ENCODE results near the gene VWA5B1. TPM values are rescaled to one million over a fixed set of nuclear protein-coding genes. Genes with fewer than 3 reads are reported as not detected.

VWA5B1 gene
- total RNA-seq (under 1 TPM; 0.18 to 0.51 (median 0.25) TPM), polyA plus RNA-seq (0.18 TPM)
- long read RNA-seq, donor 1, partial matches to known transcripts: 0 of 1 reads
- long read RNA-seq, donor 1, other reads (novel, unspliced or antisense): 1 of 1 reads
- long read RNA-seq, donor 2: 0 reads
- long read RNA-seq, donor 3: 0 reads
- long read RNA-seq, donor 4, partial matches to known transcripts: 0 of 1 reads
- long read RNA-seq, donor 4, other reads (novel, unspliced or antisense): 1 of 1 reads

- Histone ChIP-seq H3K27me3 (ENCODE audit: control insufficient read depth, insufficient read depth) (no peaks in the 10 kb centered on the region), H3K27ac (ENCODE audit: low read length) (no peak within 1 kb of the TSS), H3K4me1 (ENCODE audit: control insufficient read depth, insufficient read depth, low read length) (no peaks in the 10 kb centered on the region), H3K4me3 (ENCODE audit: low read length) (no peak within 1 kb of the TSS), H3K9me3 (ENCODE audit: control insufficient read depth, low read length) (no peaks in the 10 kb centered on the region)
- WGBS: 32% methylated on average over 16 of the region's 16 CpGs
- intact Hi-C loops (cut with DNase I): no loop called here
- DNase-seq (no peak), ATAC-seq (peak; percentile 9 to 37)
Measured at GRCh38 chr1:20290624-20291597, at the start of gene VWA5B1. Gene VWA5B1 (plus strand): TSS chr1:20290875. CDS start chr1:20310602, 19,727 bp downstream.

- H3K4me1 ChIP-seq (ENCODE audit: control insufficient read depth, insufficient read depth, low read length): no peaks in the 10 kb centered on the region
- intact Hi-C loops (cut with DNase I): no loop called here
- H3K4me3 ChIP-seq (ENCODE audit: low read length): no peak overlapping the region
- H3K27ac ChIP-seq (ENCODE audit: low read length): no peak overlapping the region
- H3K27me3 ChIP-seq (ENCODE audit: control insufficient read depth, insufficient read depth): no peaks in the 10 kb centered on the region
- WGBS: 82% methylated on average over 37 of the region's 37 CpGs
- H3K9me3 ChIP-seq (ENCODE audit: control insufficient read depth, low read length): no peaks in the 10 kb centered on the region
- ATAC-seq: no peak
- peak in 1 of 3 donors; percentile 60 for DNase-seq
Measured at GRCh38 chr1:20242890-20243479, 47.7 kb upstream of the VWA5B1 start.

- WGBS: 67% methylated on average over 4 of the region's 4 CpGs
Measured at GRCh38 chr1:20248971-20249612, 41.6 kb upstream of the VWA5B1 start.

GRCh38 chr1:20250340-20250989 is 40.2 kb upstream of the VWA5B1 start:
- H3K4me1 ChIP-seq (ENCODE audit: control insufficient read depth, insufficient read depth, low read length): no peaks in the 10 kb centered on the region
- DNase-seq: peak; percentile 34 to 66 (median 57)
- intact Hi-C loops (cut with DNase I): no loop called here
- ATAC-seq: peak; percentile 45 to 82
- H3K27ac ChIP-seq (ENCODE audit: low read length): no peak overlapping the region
- no peaks in the 10 kb centered on the region for H3K27me3 ChIP-seq (ENCODE audit: control insufficient read depth, insufficient read depth)
- 41% methylated on average over 7 of the region's 7 CpGs for WGBS
- H3K9me3 ChIP-seq (ENCODE audit: control insufficient read depth, low read length): no peaks in the 10 kb centered on the region
- no peak overlapping the region for H3K4me3 ChIP-seq (ENCODE audit: low read length)

More at GRCh38 chr1:20248971-20249612, 41.6 kb upstream of the VWA5B1 start:
- intact Hi-C loops (cut with DNase I): no loop called here
- no peak for DNase-seq
- Histone ChIP-seq H3K4me3 (ENCODE audit: low read length) (no peak overlapping the region), H3K27ac (ENCODE audit: low read length) (no peak overlapping the region), H3K4me1 (ENCODE audit: control insufficient read depth, insufficient read depth, low read length) (no peaks in the 10 kb centered on the region), H3K27me3 (ENCODE audit: control insufficient read depth, insufficient read depth) (no peaks in the 10 kb centered on the region), H3K9me3 (ENCODE audit: control insufficient read depth, low read length) (no peaks in the 10 kb centered on the region)
- ATAC-seq: no peak

GRCh38 chr1:20252587-20252986 is 38.1 kb upstream of the VWA5B1 start:
- no peaks in the 10 kb centered on the region for H3K4me1 ChIP-seq (ENCODE audit: control insufficient read depth, insufficient read depth, low read length)
- no peaks in the 10 kb centered on the region for H3K9me3 ChIP-seq (ENCODE audit: control insufficient read depth, low read length)
- intact Hi-C loops (cut with DNase I): no loop called here
- WGBS: 96% methylated on average over 1 of the region's 1 CpG
- no peak overlapping the region for H3K4me3 ChIP-seq (ENCODE audit: low read length)
- H3K27ac ChIP-seq (ENCODE audit: low read length): no peak overlapping the region
- DNase-seq: no peak
- no peak for ATAC-seq
- H3K27me3 ChIP-seq (ENCODE audit: control insufficient read depth, insufficient read depth): no peaks in the 10 kb centered on the region

- H3K4me3 ChIP-seq (ENCODE audit: low read length): no peak overlapping the region
- no peaks in the 10 kb centered on the region for H3K4me1 ChIP-seq (ENCODE audit: control insufficient read depth, insufficient read depth, low read length)
- H3K27ac ChIP-seq (ENCODE audit: low read length): no peak overlapping the region
- DNase-seq: peak in 1 of 3 donors; percentile 25
- H3K27me3 ChIP-seq (ENCODE audit: control insufficient read depth, insufficient read depth): no peaks in the 10 kb centered on the region
- ATAC-seq: peak; percentile 16 to 23
- intact Hi-C loops (cut with DNase I): no loop called here
- H3K9me3 ChIP-seq (ENCODE audit: control insufficient read depth, low read length): no peaks in the 10 kb centered on the region
- 41% methylated on average over 7 of the region's 7 CpGs for WGBS
Measured at GRCh38 chr1:20255666-20256065, 35.0 kb upstream of the VWA5B1 start.

GRCh38 chr1:20259646-20260045 is 31.0 kb upstream of the VWA5B1 start:
- intact Hi-C loops (cut with DNase I): no loop called here
- no peak for ATAC-seq
- Histone ChIP-seq H3K27me3 (ENCODE audit: control insufficient read depth, insufficient read depth) (no peaks in the 10 kb centered on the region), H3K4me1 (ENCODE audit: control insufficient read depth, insufficient read depth, low read length) (no peaks in the 10 kb centered on the region), H3K27ac (ENCODE audit: low read length) (no peak overlapping the region), H3K9me3 (ENCODE audit: control insufficient read depth, low read length) (no peaks in the 10 kb centered on the region), H3K4me3 (ENCODE audit: low read length) (no peak overlapping the region)
- no peak for DNase-seq
- 37% methylated on average over 3 of the region's 3 CpGs for whole genome bisulfite sequencing

GRCh38 chr1:20261095-20261494 is 29.6 kb upstream of the VWA5B1 start:
- Histone ChIP-seq H3K27me3 (ENCODE audit: control insufficient read depth, insufficient read depth) (no peaks in the 10 kb centered on the region), H3K4me1 (ENCODE audit: control insufficient read depth, insufficient read depth, low read length) (peaks cover 3% of the 10 kb centered on the region), H3K4me3 (ENCODE audit: low read length) (no peak overlapping the region), H3K9me3 (ENCODE audit: control insufficient read depth, low read length) (no peaks in the 10 kb centered on the region), H3K27ac (ENCODE audit: low read length) (no peak overlapping the region)
- intact Hi-C loops (cut with DNase I): no loop called here
- peak; percentile 28 to 38 for ATAC-seq
- DNase-seq: no peak
- 66% methylated on average over 5 of the region's 5 CpGs for WGBS

- intact Hi-C loops (cut with DNase I): no loop called here
- Histone ChIP-seq H3K9me3 (ENCODE audit: control insufficient read depth, low read length) (no peaks in the 10 kb centered on the region), H3K27ac (ENCODE audit: low read length) (no peak overlapping the region), H3K4me3 (ENCODE audit: low read length) (no peak overlapping the region), H3K4me1 (ENCODE audit: control insufficient read depth, insufficient read depth, low read length) (peaks cover 3% of the 10 kb centered on the region), H3K27me3 (ENCODE audit: control insufficient read depth, insufficient read depth) (no peaks in the 10 kb centered on the region)
- WGBS: 83% methylated on average over 8 of the region's 8 CpGs
- ATAC-seq: no peak
- no peak for DNase-seq
Measured at GRCh38 chr1:20262810-20263534, 27.7 kb upstream of the VWA5B1 start.

GRCh38 chr1:20265250-20265649 is 25.4 kb upstream of the VWA5B1 start:
- Histone ChIP-seq H3K4me1 (ENCODE audit: control insufficient read depth, insufficient read depth, low read length) (peaks cover 3% of the 10 kb centered on the region), H3K9me3 (ENCODE audit: control insufficient read depth, low read length) (no peaks in the 10 kb centered on the region), H3K27me3 (ENCODE audit: control insufficient read depth, insufficient read depth) (no peaks in the 10 kb centered on the region), H3K27ac (ENCODE audit: low read length) (peak overlapping the region; percentile 71), H3K4me3 (ENCODE audit: low read length) (no peak overlapping the region)
- DNase-seq: peak; percentile 35 to 75 (median 67)
- intact Hi-C loops (cut with DNase I): no loop called here
- 29% methylated on average over 4 of the region's 4 CpGs for WGBS
- peak; percentile 88 for ATAC-seq

Data from right cardiac atrium (tissue), 5 donors.